CD14-positive monocyte (primary cell): ENCODE results near the gene KRTAP3-1. TPM values are rescaled to one million over a fixed set of nuclear protein-coding genes. Genes with fewer than 3 reads are reported as not detected.

Experiments
- DNase-seq, 3 donors: peaks; one replicate each; pipeline ENCODE4 v3.0.0-alpha.2; 2011 to 2022
- H2AFZ ChIP-seq: 2 replicates; pipeline ENCODE4 v1.6.0; 2012; ENCODE audit warnings: mild to moderate bottlenecking, low read depth, low read length, inconsistent platforms; ENCODE audit not compliant: insufficient read depth, poor library complexity, severe bottlenecking
- H3K27ac ChIP-seq, 2 donors: 1 replicate in 1 of 2; 2 replicates in 1 of 2; pipeline ENCODE4 v1.5.1; 2012 to 2013; ENCODE audit warnings: low read length in 2 of 2, control low read depth in 1 of 2, inconsistent platforms in 1 of 2, low read depth in 1 of 2, mild to moderate bottlenecking in 1 of 2
- H3K27me3 ChIP-seq, 2 donors: one replicate each; pipeline versions ENCODE4 v1.6.0 to v1.6.1; 2011 to 2013; ENCODE audit warnings: low read length in 2 of 2; ENCODE audit not compliant: control insufficient read depth in 2 of 2, insufficient read depth in 2 of 2
- H3K36me3 ChIP-seq, 2 donors: replicated peaks in 1 of 2; 1 replicate in 1 of 2; 2 replicates in 1 of 2; pipeline versions ENCODE4 v1.5.1 to v1.6.1; 2012 to 2013; ENCODE audit warnings: low read length in 2 of 2, control low read depth in 1 of 2, inconsistent platforms in 1 of 2, mild to moderate bottlenecking in 1 of 2; ENCODE audit not compliant: insufficient read depth in 2 of 2, control insufficient read depth in 1 of 2
- H3K4me1 ChIP-seq, 2 donors: 1 replicate in 1 of 2; 2 replicates in 1 of 2; pipeline versions ENCODE4 v1.5.1 to v1.6.1; 2012 to 2013; ENCODE audit warnings: low read length in 2 of 2, control low read depth in 1 of 2, inconsistent platforms in 1 of 2, mild to moderate bottlenecking in 1 of 2, moderate library complexity in 1 of 2; ENCODE audit not compliant: insufficient read depth in 2 of 2, control insufficient read depth in 1 of 2
- H3K4me2 ChIP-seq: replicated peaks from 2 replicates; pipeline ENCODE3; 2012; ENCODE audit warnings: low read length, moderate library complexity, mild to moderate bottlenecking; ENCODE audit not compliant: poor library complexity, severe bottlenecking; ENCODE audit errors: extremely low read depth
- H3K4me3 ChIP-seq, 3 experiments: fragments of 200-600 bp in 1 of 3; sonication (generic) in 1 of 3; replicated peaks in 1 of 3; 1 replicate in 2 of 3; 2 replicates in 1 of 3; pipeline ENCODE4 v1.5.1; 2011 to 2013; ENCODE audit warnings: low read length in 3 of 3, mild to moderate bottlenecking in 3 of 3, control low read depth in 2 of 3, low read depth in 2 of 3, inconsistent platforms in 1 of 3, moderate library complexity in 1 of 3
- H3K79me2 ChIP-seq: 2 replicates; pipeline ENCODE4 v1.6.0; 2012; ENCODE audit warnings: mild to moderate bottlenecking, control low read depth, inconsistent platforms, low read length, moderate library complexity; ENCODE audit not compliant: insufficient read depth
- H3K9ac ChIP-seq: 2 replicates; pipeline ENCODE4 v1.6.0; 2017; ENCODE audit warnings: low read length, mild to moderate bottlenecking; ENCODE audit not compliant: insufficient read depth, poor library complexity, severe bottlenecking
- H3K9me3 ChIP-seq, 2 donors: replicated peaks in 1 of 2; 1 replicate in 1 of 2; 2 replicates in 1 of 2; pipeline versions ENCODE4 v1.5.1 to v1.6.1; 2012 to 2013; ENCODE audit warnings: low read length in 2 of 2, control low read depth in 1 of 2; ENCODE audit not compliant: control insufficient read depth in 1 of 2, insufficient read depth in 1 of 2
- H4K20me1 ChIP-seq: 2 replicates; pipeline ENCODE4 v1.6.0; 2012; ENCODE audit warnings: mild to moderate bottlenecking, low read length, control low read depth, moderate library complexity; ENCODE audit not compliant: insufficient read depth
- H3K27ac Mint-ChIP-seq, 7 donors: one replicate each; pipeline ENCODE4 v1.8.0; 2020; ENCODE audit warnings: mild to moderate bottlenecking in 7 of 7, mixed read lengths in 7 of 7, moderate library complexity in 6 of 7, inconsistent platforms in 2 of 7
- H3K27me3 Mint-ChIP-seq, 3 donors: one replicate each; pipeline ENCODE4 v1.8.0; 2021 to 2022; ENCODE audit warnings: low read depth in 3 of 3, mild to moderate bottlenecking in 3 of 3, mixed read lengths in 3 of 3, moderate library complexity in 3 of 3, inconsistent platforms in 1 of 3
- H3K36me3 Mint-ChIP-seq, 2 donors: one replicate each; pipeline ENCODE4 v1.8.0; 2020; ENCODE audit warnings: mixed read lengths in 2 of 2, inconsistent platforms in 1 of 2, mild to moderate bottlenecking in 1 of 2
- H3K4me1 Mint-ChIP-seq: one replicate; pipeline ENCODE4 v1.8.0; 2020; ENCODE audit warnings: mild to moderate bottlenecking, mixed read lengths
- H3K4me3 Mint-ChIP-seq, 2 donors: one replicate each; pipeline ENCODE4 v1.8.0; 2020; ENCODE audit warnings: mild to moderate bottlenecking in 2 of 2, mixed read lengths in 2 of 2, moderate library complexity in 1 of 2
- H3K9me3 Mint-ChIP-seq, 7 donors: one replicate each; pipeline ENCODE4 v1.8.0; 2020 to 2022; ENCODE audit warnings: mixed read lengths in 7 of 7, mild to moderate bottlenecking in 6 of 7, moderate library complexity in 6 of 7, inconsistent platforms in 2 of 7
- CTCF ChIP-seq: fragments of 200-600 bp; IDR thresholded peaks from one replicate; pipeline ENCODE4 v1.8.0; 2022; ENCODE audit warnings: antibody characterized with exemption, mild to moderate bottlenecking
- WGBS: methylation state at CpG from one replicate; pipeline ENCODE4 v1.1.5; 2013; ENCODE audit warnings: missing lambda C conversion rate; ENCODE audit not compliant: insufficient coverage; 5-methylcytosine and 5-hydroxymethylcytosine counted together
- intact Hi-C, 2 donors: fragments of 100-400 bp; cut with micrococcal nuclease; formaldehyde crosslinking; loops; one replicate each; pipeline versions ENCODE4 v1.15.0 to v1.15.1; 2023
- polyA plus RNA-seq, 3 donors: library from polyadenylated mRNA; depleted of rRNA in 1 of 3; unstranded in 2 of 3; stranded (reverse) in 1 of 3; fragments of 300-500 nt in 2 of 3; fragments of >200 nt in 1 of 3; fragmentation: Illumina TruSeq in 2 of 3; gene quantifications; 1 replicate in 2 of 3; 2 replicates in 1 of 3; pipeline ENCODE4 v1.2.3, GENCODE V29; 2012 to 2021

The KRTAP3-1 gene
- polyA plus RNA-seq, 3 donors: not detected

GRCh38 chr17:41016578-41017215, 7.8 kb upstream of the KRTAP3-1 start:
- Histone ChIP-seq H3K4me2 (no peak overlapping the region), H3K27me3 (no peaks in the 10 kb centered on the region), H3K9me3 (no peaks in the 10 kb centered on the region), H2AFZ (no peak overlapping the region), H3K9ac (no peak overlapping the region), H3K4me3 (no peak overlapping the region), H4K20me1 (no peaks in the 10 kb centered on the region), H3K27ac (no peak overlapping the region), H3K36me3 (no peaks in the 10 kb centered on the region), H3K4me1 (no peaks in the 10 kb centered on the region), H3K79me2 (no peaks in the 10 kb centered on the region)
- Mint-ChIP-seq H3K36me3 (no peaks in the 10 kb centered on the region), H3K27me3 (peaks cover 0 to 2% (median 2%) of the 10 kb centered on the region in 3 donors), H3K4me3 (no peak overlapping the region), H3K9me3 (peaks cover 0 to 6% (median 0%) of the 10 kb centered on the region in 7 donors), H3K4me1 (no peaks in the 10 kb centered on the region), H3K27ac (no peak overlapping the region)
- intact Hi-C loops: no loop called here
- no peak for TF ChIP-seq CTCF
- no peak for DNase-seq
- 86% methylated on average over 9 of the region's 13 CpGs for WGBS

- Histone ChIP-seq H3K9ac (no peak overlapping the region), H3K27ac (no peak overlapping the region), H3K4me1 (no peaks in the 10 kb centered on the region), H3K36me3 (no peaks in the 10 kb centered on the region), H3K9me3 (no peaks in the 10 kb centered on the region), H4K20me1 (no peaks in the 10 kb centered on the region), H3K4me3 (no peak overlapping the region), H2AFZ (no peak overlapping the region), H3K79me2 (no peaks in the 10 kb centered on the region), H3K27me3 (no peaks in the 10 kb centered on the region), H3K4me2 (no peak overlapping the region)
- Mint-ChIP-seq H3K9me3 (no peaks in the 10 kb centered on the region), H3K36me3 (no peaks in the 10 kb centered on the region), H3K4me1 (no peaks in the 10 kb centered on the region), H3K4me3 (no peak overlapping the region), H3K27ac (no peak overlapping the region), H3K27me3 (peaks cover 0 to 2% (median 2%) of the 10 kb centered on the region in 3 donors)
- intact Hi-C loops: no loop called here
- no peak for TF ChIP-seq CTCF
- WGBS: 73% methylated on average over 4 of the region's 7 CpGs
- no peak for DNase-seq
These were observed 6.5 kb upstream of the KRTAP3-1 start for GRCh38 chr17:41015454-41015853.
